Thyroid gland (tissue), 4 donors: Measurements from ENCODE around the gene MBD6. TPM values are rescaled to one million over a fixed set of nuclear protein-coding genes. Genes with fewer than 3 reads are reported as not detected.
A peak's percentile ranks its signal among the peaks of the same experiment; 100 is the strongest.

Source experiments
- DNase-seq, 2 donors: peaks; one replicate each; pipeline ENCODE4 v3.0.0-alpha.2; 2019
- H3K27ac ChIP-seq, 3 donors: fragments of 200-600 bp; sonication (generic); 1 replicate in 2 of 3; 2 replicates in 1 of 3; pipeline ENCODE4 v1.5.1; 2016 to 2019; ENCODE audit warnings: mild to moderate bottlenecking in 1 of 3, moderate library complexity in 1 of 3
- H3K27me3 ChIP-seq: fragments of 200-600 bp; sonication (generic); one replicate; pipeline ENCODE4 v1.5.1; 2019
- H3K36me3 ChIP-seq, 2 donors: fragments of 200-600 bp; sonication (generic); one replicate each; pipeline ENCODE4 v1.5.1; 2016 to 2019
- H3K4me1 ChIP-seq, 2 donors: fragments of 200-600 bp; sonication (generic); one replicate each; pipeline ENCODE4 v1.5.1; 2017 to 2019
- H3K4me3 ChIP-seq, 3 donors: fragments of 200-600 bp; sonication (generic); replicated peaks in 1 of 3; 1 replicate in 2 of 3; 2 replicates in 1 of 3; pipeline ENCODE4 v1.5.1; 2016; ENCODE audit warnings: mild to moderate bottlenecking in 1 of 3
- H3K9me3 ChIP-seq: fragments of 200-600 bp; sonication (generic); one replicate; pipeline ENCODE4 v1.5.1; 2017
- POLR2A ChIP-seq, 2 donors: fragments of 450-650 bp; IDR thresholded peaks; one replicate each; pipeline ENCODE4 v1.6.1; 2017; ENCODE audit warnings: antibody characterized with exemption in 2 of 2, mild to moderate bottlenecking in 2 of 2, moderate library complexity in 1 of 2
- WGBS, 2 donors: methylation state at CpG; one replicate each; pipeline ENCODE4 v1.1.5; 2017; 5-methylcytosine and 5-hydroxymethylcytosine counted together
- intact Hi-C: fragments of 100-400 bp; cut with DNase I; formaldehyde crosslinking; loops from one replicate; pipeline ENCODE4 v1.15.1; 2023
- total RNA-seq, 4 donors: library from RNA; depleted of rRNA; stranded (reverse); fragments of >200 nt; gene quantifications; one replicate each; pipeline ENCODE4 v1.2.3, GENCODE V29; 2016
- TF ChIP-seq, protein P1 (sequence below), 6 experiments: fragments of 200-600 bp in 3 of 6; fragments of 450-650 bp in 3 of 6; sonication (generic) in 3 of 6; IDR thresholded peaks; one replicate each; pipeline ENCODE4 v1.5.1; 2016 to 2019; ENCODE audit warnings: antibody characterized with exemption in 6 of 6, mild to moderate bottlenecking in 2 of 6, inconsistent platforms in 1 of 6, moderate library complexity in 1 of 6

Gene MBD6
- total RNA-seq, 4 donors from 2014 or later, result 18.9 to 59.7 (median 51.9) TPM

DNA sequence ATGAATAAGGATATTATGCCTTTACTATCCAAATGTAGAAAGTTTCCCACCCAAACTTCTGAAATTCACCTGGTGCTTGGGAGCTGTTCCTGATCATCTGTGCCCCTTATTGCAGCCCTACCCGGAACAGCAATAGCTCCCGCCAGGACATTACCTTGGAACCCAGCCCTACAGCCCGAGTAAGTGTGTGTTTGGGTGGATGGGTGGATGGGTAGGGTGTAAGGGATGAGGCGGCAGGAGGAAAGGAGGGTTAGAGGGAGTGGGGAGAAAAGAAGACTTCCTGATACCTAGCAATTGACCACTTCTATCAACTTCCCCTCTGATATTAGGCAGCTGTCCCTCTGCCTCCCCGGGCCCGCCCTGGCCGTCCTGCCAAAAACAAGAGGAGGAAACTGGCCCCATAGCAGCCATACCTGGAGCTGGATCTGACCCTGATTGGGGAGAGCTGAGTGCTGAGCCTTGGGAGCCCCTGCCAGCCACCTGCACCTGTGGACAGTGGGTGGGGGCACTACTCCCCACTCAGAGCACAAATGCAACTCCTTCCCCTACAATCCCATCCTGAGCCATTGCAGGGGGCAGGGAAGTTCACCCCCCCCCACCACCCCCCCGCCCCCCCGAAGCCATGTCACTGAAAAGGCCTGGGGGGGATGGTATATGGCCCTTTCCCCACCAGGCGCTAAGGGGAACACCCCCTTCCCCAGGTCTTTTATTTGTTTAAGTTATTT lies 6.4 kb downstream of the MBD6 start:
- Histone ChIP-seq H3K36me3 (peaks cover 75 to 76% of the 10 kb centered on the region in 2 donors), H3K9me3 (no peaks in the 10 kb centered on the region), H3K4me3 (no peak overlapping the region), H3K4me1 (peaks cover 20 to 39% of the 10 kb centered on the region in 2 donors), H3K27me3 (no peaks in the 10 kb centered on the region), H3K27ac (no peak overlapping the region)
- TF ChIP-seq POLR2A (IDR thresholded peaks at IDR 0.05), result no peak
- TF ChIP-seq, protein P1, sequence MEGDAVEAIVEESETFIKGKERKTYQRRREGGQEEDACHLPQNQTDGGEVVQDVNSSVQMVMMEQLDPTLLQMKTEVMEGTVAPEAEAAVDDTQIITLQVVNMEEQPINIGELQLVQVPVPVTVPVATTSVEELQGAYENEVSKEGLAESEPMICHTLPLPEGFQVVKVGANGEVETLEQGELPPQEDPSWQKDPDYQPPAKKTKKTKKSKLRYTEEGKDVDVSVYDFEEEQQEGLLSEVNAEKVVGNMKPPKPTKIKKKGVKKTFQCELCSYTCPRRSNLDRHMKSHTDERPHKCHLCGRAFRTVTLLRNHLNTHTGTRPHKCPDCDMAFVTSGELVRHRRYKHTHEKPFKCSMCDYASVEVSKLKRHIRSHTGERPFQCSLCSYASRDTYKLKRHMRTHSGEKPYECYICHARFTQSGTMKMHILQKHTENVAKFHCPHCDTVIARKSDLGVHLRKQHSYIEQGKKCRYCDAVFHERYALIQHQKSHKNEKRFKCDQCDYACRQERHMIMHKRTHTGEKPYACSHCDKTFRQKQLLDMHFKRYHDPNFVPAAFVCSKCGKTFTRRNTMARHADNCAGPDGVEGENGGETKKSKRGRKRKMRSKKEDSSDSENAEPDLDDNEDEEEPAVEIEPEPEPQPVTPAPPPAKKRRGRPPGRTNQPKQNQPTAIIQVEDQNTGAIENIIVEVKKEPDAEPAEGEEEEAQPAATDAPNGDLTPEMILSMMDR (IDR thresholded peaks at IDR 0.05), result no peak
- 81 to 83% methylated on average over 8 to 9 of the region's 10 CpGs for WGBS, 2 donors
- no peak for DNase-seq
- intact Hi-C loops, result no loop called here

DNA sequence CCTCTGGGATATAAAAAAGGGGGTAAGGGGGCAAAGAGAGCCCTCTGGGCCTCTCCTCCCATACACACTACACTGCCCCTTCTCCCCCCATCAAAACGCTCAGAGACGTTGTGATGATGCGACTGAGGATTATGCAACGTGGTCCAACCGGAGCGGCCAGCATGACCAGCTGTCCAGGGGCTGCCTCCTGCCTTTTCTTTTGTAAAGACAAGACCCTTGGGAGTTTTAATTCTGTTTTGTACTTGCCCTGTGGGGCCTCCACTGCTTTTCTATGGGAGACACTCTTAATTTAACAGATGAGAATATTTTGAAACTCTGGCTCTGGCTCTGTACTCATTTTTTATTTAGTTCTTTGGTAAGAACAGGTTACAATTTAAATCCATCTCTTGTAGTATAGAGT lies 7.2 kb downstream of the MBD6 start:
- Histone ChIP-seq H3K9me3 (no peaks in the 10 kb centered on the region), H3K27ac (no peak overlapping the region), H3K4me3 (no peak overlapping the region), H3K27me3 (no peaks in the 10 kb centered on the region), H3K4me1 (peaks cover 15 to 31% of the 10 kb centered on the region in 2 donors), H3K36me3 (peaks cover 77 to 84% of the 10 kb centered on the region in 2 donors)
- 78 to 80% methylated on average over 6 of the region's 6 CpGs for WGBS, 2 donors
- no peak for DNase-seq
- intact Hi-C loops, result no loop called here
- TF ChIP-seq, protein P1 (IDR thresholded peaks at IDR 0.05), result no peak
- no peak for TF ChIP-seq POLR2A (IDR thresholded peaks at IDR 0.05)

DNA sequence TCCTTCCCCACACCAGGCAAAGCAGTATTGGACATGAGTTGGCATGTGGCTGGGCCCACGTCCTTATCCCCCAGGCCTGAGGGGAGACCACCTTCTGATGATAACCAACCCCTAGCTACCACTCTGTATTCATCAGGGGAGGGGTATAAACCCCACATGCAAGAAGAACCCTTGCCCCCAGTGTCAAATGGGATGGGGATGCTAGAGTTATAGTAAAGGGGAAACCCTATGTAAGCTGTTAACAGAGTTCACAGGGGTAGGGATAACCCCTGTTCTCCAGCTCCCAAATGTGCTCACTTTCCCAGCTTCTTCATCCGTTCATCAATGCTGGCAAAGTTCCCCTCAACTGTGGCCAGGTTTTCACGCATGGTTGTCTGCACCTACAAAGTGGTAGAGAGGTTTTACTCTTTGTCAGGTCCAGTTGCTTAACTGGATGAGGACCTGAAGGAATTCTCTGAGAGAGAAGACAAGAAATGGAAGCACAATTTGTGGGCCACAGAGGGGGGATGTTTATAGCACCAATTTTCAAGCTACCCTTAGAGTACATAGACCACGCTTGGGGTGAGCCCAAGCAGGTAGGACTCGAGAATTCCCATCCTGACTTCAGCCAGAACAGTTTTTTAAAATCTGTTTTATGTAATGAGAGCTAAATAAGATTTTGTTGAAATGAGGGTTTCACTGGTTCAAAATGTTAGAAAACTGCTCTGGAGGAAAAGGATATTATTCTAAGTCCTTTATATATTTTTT lies 7.9 kb downstream of the MBD6 start:
- peaks cover 80 to 81% of the 10 kb centered on the region in 2 donors for H3K36me3 ChIP-seq
- H3K4me3 ChIP-seq, result no peak overlapping the region
- intact Hi-C loops, result no loop called here
- peak; percentile 80 to 86 for DNase-seq
- H3K27me3 ChIP-seq, result no peaks in the 10 kb centered on the region
- TF ChIP-seq POLR2A (IDR thresholded peaks at IDR 0.05), result peak in 1 of 2 donors; percentile 9
- TF ChIP-seq, protein P1 (IDR thresholded peaks at IDR 0.05), result no peak
- no peaks in the 10 kb centered on the region for H3K9me3 ChIP-seq
- peaks cover 15 to 24% of the 10 kb centered on the region in 2 donors for H3K4me1 ChIP-seq
- WGBS, 2 donors, result 56 to 63% methylated on average over 4 to 5 of the region's 5 CpGs
- H3K27ac ChIP-seq, result peak overlapping the region in 2 of 3 donors; percentile 4 to 45

DNA sequence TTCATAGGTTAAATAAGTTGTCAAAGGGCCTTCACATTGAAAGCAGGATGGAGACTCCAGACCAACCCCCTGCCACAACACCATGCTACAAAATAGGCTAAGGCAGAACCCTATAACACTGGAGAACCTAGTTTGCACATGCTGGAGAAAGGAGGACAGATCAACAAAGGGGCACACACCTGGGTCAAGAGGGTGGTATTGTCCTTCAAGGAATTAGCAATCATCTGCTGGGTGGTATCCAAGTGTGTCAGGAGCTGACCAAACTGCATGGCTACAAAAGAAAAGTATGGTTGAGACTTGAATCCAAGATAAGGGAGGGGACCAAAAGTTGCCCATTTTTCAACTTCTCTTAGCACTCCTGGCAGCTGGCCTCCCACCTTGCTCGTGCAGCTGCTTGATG lies 9.2 kb downstream of the MBD6 start:
- H3K27ac ChIP-seq, result peak overlapping the region in 1 of 3 donors; percentile 18
- no peak for DNase-seq
- intact Hi-C loops, result no loop called here
- H3K27me3 ChIP-seq, result no peaks in the 10 kb centered on the region
- TF ChIP-seq, protein P1 (IDR thresholded peaks at IDR 0.05), result no peak
- TF ChIP-seq POLR2A (IDR thresholded peaks at IDR 0.05), result no peak
- peaks cover 19 to 25% of the 10 kb centered on the region in 2 donors for H3K4me1 ChIP-seq
- 93 to 100% methylated on average over 1 of the region's 1 CpG for whole genome bisulfite sequencing, 2 donors
- no peak overlapping the region for H3K4me3 ChIP-seq
- H3K9me3 ChIP-seq, result no peaks in the 10 kb centered on the region
- H3K36me3 ChIP-seq, result peaks cover 70 to 75% of the 10 kb centered on the region in 2 donors

DNA sequence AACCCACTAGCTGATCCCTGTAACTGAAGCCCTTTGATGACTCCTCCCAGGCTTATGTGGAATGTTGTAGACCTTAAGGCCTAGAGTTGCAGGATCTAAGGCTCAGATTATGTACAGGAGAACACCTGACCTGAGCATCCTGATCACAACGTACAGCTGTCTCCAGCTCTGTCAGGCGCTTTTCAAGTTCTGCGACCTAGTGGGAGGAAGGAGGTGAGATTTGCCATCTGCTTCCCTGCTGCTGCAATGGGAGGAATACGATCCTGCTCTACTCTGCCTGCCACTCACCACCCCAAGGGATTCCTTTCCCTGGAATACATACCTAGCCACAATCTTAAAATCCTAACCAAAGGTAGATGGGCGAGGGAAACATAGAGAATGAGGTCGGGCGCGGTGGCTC lies 10.5 kb downstream of the MBD6 start:
- no peak for DNase-seq
- no peak overlapping the region for H3K4me3 ChIP-seq
- no peak overlapping the region for H3K27ac ChIP-seq
- no peaks in the 10 kb centered on the region for H3K27me3 ChIP-seq
- WGBS, 2 donors, result 91% methylated on average over 8 of the region's 8 CpGs
- H3K9me3 ChIP-seq, result no peaks in the 10 kb centered on the region
- H3K36me3 ChIP-seq, result peaks cover 59 to 71% of the 10 kb centered on the region in 2 donors
- intact Hi-C loops, result no loop called here
- no peak for TF ChIP-seq POLR2A (IDR thresholded peaks at IDR 0.05)
- TF ChIP-seq, protein P1 (IDR thresholded peaks at IDR 0.05), result no peak
- H3K4me1 ChIP-seq, result peaks cover 19 to 25% of the 10 kb centered on the region in 2 donors
